K562 (cell line): Measurements from ENCODE around the gene CRABP2. TPM values are rescaled to one million over a fixed set of nuclear protein-coding genes. Genes with fewer than 3 reads are reported as not detected.

Experiments used
- BACH1 ChIP-seq: fragments of 200-800 bp; sonication (Bioruptor generic); IDR thresholded peaks from 2 replicates; pipeline ENCODE4 v1.6.1; 2016; ENCODE audit warnings: missing genetic modification characterization, missing compliant biosample characterization
- BCL6 ChIP-seq: fragments of 250-450 bp; sonication (Bioruptor Pico); IDR thresholded peaks from 2 replicates; pipeline ENCODE4 v1.4.0; 2020
- CGGBP1 ChIP-seq: fragments of 250-450 bp; sonication (Bioruptor Pico); IDR thresholded peaks from 2 replicates; pipeline ENCODE4 v1.9.0; 2021; ENCODE audit warnings: mild to moderate bottlenecking
- FUS ChIP-seq: fragments of 200-400 bp; formaldehyde crosslinking; optimal IDR thresholded peaks from 2 replicates; pipeline ENCODE3; 2017; ENCODE audit warnings: low read depth, low read length
- GTF3C2 ChIP-seq: IDR thresholded peaks from 3 replicates; pipeline ENCODE4 v1.6.1; 2011; ENCODE audit warnings: borderline replicate concordance, mild to moderate bottlenecking, moderate library complexity; ENCODE audit not compliant: insufficient read length; ENCODE audit errors: extremely low read depth
- KDM2B ChIP-seq: fragments of 250-450 bp; sonication (Bioruptor Pico); IDR thresholded peaks from 2 replicates; pipeline ENCODE4 v1.8.0; 2021; ENCODE audit warnings: mild to moderate bottlenecking, moderate library complexity
- KLF10 ChIP-seq: fragments of 250-450 bp; sonication (Bioruptor Pico); IDR thresholded peaks from 2 replicates; pipeline ENCODE4 v1.6.1; 2021; ENCODE audit warnings: matching md5 sums
- MYC ChIP-seq, 2 experiments: fragments of 250-450 bp in 1 of 2; sonication (Bioruptor Pico) in 1 of 2; IDR thresholded peaks; 2 replicates each; pipeline versions ENCODE4 v1.5.1 to v1.6.1; 2012 to 2021; ENCODE audit warnings: low read depth in 2 of 2, borderline replicate concordance in 1 of 2, improper control_type of control experiment in 1 of 2, low read length in 1 of 2, mild to moderate bottlenecking in 1 of 2, moderate library complexity in 1 of 2
- PTBP1 ChIP-seq: fragments of 200-400 bp; formaldehyde crosslinking; IDR thresholded peaks from 2 replicates; pipeline ENCODE4 v1.6.1; 2017; ENCODE audit warnings: low read depth, low read length
- RBBP5 ChIP-seq: fragments of 200-600 bp; sonication (generic); IDR thresholded peaks from 2 replicates; pipeline ENCODE4 v1.6.1; 2012; ENCODE audit warnings: borderline replicate concordance, mild to moderate bottlenecking, low read length, control low read depth, inconsistent platforms; ENCODE audit not compliant: insufficient read depth, poor library complexity, severe bottlenecking
- RCOR1 ChIP-seq, 2 experiments: IDR thresholded peaks; 2 replicates each; pipeline ENCODE4 v1.6.1; 2012; ENCODE audit warnings: low read depth in 2 of 2, low read length in 2 of 2, borderline replicate concordance in 1 of 2, improper control_type of control experiment in 1 of 2
- SETDB1 ChIP-seq: IDR thresholded peaks from one replicate; pipeline ENCODE4 v1.6.1; 2012; ENCODE audit warnings: low read length, control low read depth, inconsistent platforms
- SMARCE1 ChIP-seq: fragments of 450-650 bp; IDR thresholded peaks from 2 replicates; pipeline ENCODE4 v1.7.1; 2016; ENCODE audit warnings: mild to moderate bottlenecking
- SNIP1 ChIP-seq: fragments of 450-650 bp; IDR thresholded peaks from 2 replicates; pipeline ENCODE4 v1.7.1; 2017; ENCODE audit warnings: low read depth, mild to moderate bottlenecking
- SNRNP70 ChIP-seq: fragments of 200-400 bp; formaldehyde crosslinking; optimal IDR thresholded peaks from 2 replicates; pipeline ENCODE3; 2017; ENCODE audit warnings: low read depth, low read length
- TBL1XR1 ChIP-seq, 2 experiments: IDR thresholded peaks; 2 replicates each; pipeline ENCODE4 v1.6.1; 2012; ENCODE audit warnings: improper control_type of control experiment in 2 of 2, low read length in 2 of 2, mild to moderate bottlenecking in 1 of 2
- TEAD1 ChIP-seq, 2 experiments: fragments of 450-650 bp in 1 of 2; sonication (generic) in 1 of 2; formaldehyde crosslinking; IDR thresholded peaks; 2 replicates each; pipeline versions ENCODE4 v1.4.0 to v1.8.0; 2020 to 2022; ENCODE audit warnings: mild to moderate bottlenecking in 2 of 2, missing genetic modification reagents in 1 of 2
- TRIM28 ChIP-seq: fragments of 450-650 bp; IDR thresholded peaks from 2 replicates; pipeline ENCODE4 v1.6.1; 2017
- U2AF2 ChIP-seq: fragments of 200-400 bp; formaldehyde crosslinking; optimal IDR thresholded peaks from 2 replicates; pipeline ENCODE3; 2017; ENCODE audit warnings: low read depth, mild to moderate bottlenecking, low read length
- VEZF1 ChIP-seq: fragments of 200-800 bp; sonication (Bioruptor generic); IDR thresholded peaks from 2 replicates; pipeline ENCODE4 v1.6.1; 2017; ENCODE audit warnings: missing genetic modification characterization, missing compliant biosample characterization
- ZBTB26 ChIP-seq: fragments of 450-650 bp; formaldehyde crosslinking; IDR thresholded peaks from 2 replicates; pipeline ENCODE4 v1.4.0; 2022; ENCODE audit warnings: missing genetic modification characterization
- ZNF146 ChIP-seq: IDR thresholded peaks from one replicate; pipeline ENCODE4 v1.6.1; 2018; ENCODE audit warnings: missing compliant biosample characterization; ENCODE audit not compliant: unreplicated experiment
- polyA plus RNA-seq, 8 experiments: library from polyadenylated mRNA; depleted of rRNA in 4 of 8; stranded (reverse) in 5 of 8; unstranded in 3 of 8; fragments of >200 nt; fragmentation: Nextera tagmentation in 2 of 8; fragmentation: Illumina TruSeq in 1 of 8; extraction: Ambion mirVana in 2 of 8; extraction: Trizol in 1 of 8; gene quantifications; 2 replicates each; pipeline versions ENCODE4 v1.2.1 to v1.2.3, GENCODE V29; 2011 to 2014; ENCODE audit warnings: inconsistent platforms in 1 of 8, missing spikeins in 1 of 8
- total RNA-seq, 7 experiments: library from RNA; depleted of rRNA in 6 of 7; stranded (reverse); fragments of >200 nt in 6 of 7; fragmentation: Illumina TruSeq in 2 of 7; extraction: Trizol in 2 of 7; gene quantifications; 2 replicates each; pipeline versions ENCODE4 v1.2.1 to v1.2.3, GENCODE V29; 2011 to 2021; ENCODE audit warnings: low replicate concordance in 1 of 7

Gene CRABP2
- total and polyA plus RNA-seq, 9 of the 15 experiments (the other 6 are each of a cell fraction or from before 2014, with no cell fraction given) = 0.30 to 2.5 (median 0.82) TPM

- no peak for TF ChIP-seq SNRNP70
- TF ChIP-seq PTBP1 = peak; percentile 69
- TF ChIP-seq SMARCE1 = peak; percentile 87
- TF ChIP-seq KLF10 (CRISPR knock-in tag) = no peak
- TF ChIP-seq ZBTB26 (CRISPR knock-in tag) = no peak
- TF ChIP-seq U2AF2 = no peak
- peak; percentile 15; the same call in 1 of the 2 replicates for TF ChIP-seq SNIP1
- TF ChIP-seq FUS = no peak
- peak in 1 of 2 experiments; percentile 6; a peak in 1 of 4 replicates for TF ChIP-seq RCOR1 (IDR thresholded peaks at IDR 0.05; ENCODE audit: borderline replicate concordance in 1 of 2, low read depth in 2 of 2, low read length in 2 of 2)
- TF ChIP-seq MYC (IDR thresholded peaks at IDR 0.05; ENCODE audit: low read depth, low read length) = peak; percentile 26; the same call in 1 of the 2 replicates
- TF ChIP-seq MYC (CRISPR knock-in tag; IDR thresholded peaks at IDR 0.05; ENCODE audit: borderline replicate concordance, low read depth) = no peak
- TF ChIP-seq TBL1XR1 (IDR thresholded peaks at IDR 0.05; ENCODE audit: low read length in 2 of 2) = no peak
- no peak for TF ChIP-seq TRIM28
- TF ChIP-seq KDM2B = no peak
- peak; percentile 75 for TF ChIP-seq VEZF1 (CRISPR knock-in tag)
- TF ChIP-seq GTF3C2 = no peak
- no peak for TF ChIP-seq BCL6 (CRISPR knock-in tag)
- TF ChIP-seq ZNF146 (CRISPR knock-in tag) = no peak
- no peak for TF ChIP-seq BACH1 (tag)
- peak; percentile 74 for TF ChIP-seq RBBP5
- TF ChIP-seq SETDB1 = no peak
- no peak for TF ChIP-seq TEAD1 (CRISPR knock-in tag; IDR thresholded peaks at IDR 0.05)
- no peak for TF ChIP-seq CGGBP1
Measured at GRCh38 chr1:156692925-156693847, 12.2 kb downstream of the CRABP2 start (continued).
